ENCODE data around the gene PUDP. TPM values are rescaled to one million over a fixed set of nuclear protein-coding genes. Genes with fewer than 3 reads are reported as not detected.

Gene PUDP
- total RNA-seq, 2 donors from 2014 or later, result 19.4 to 37.2 TPM

GRCh38 chrX:7067256-7067655 lies 80.7 kb downstream of the PUDP start:
- no peak overlapping the region for H3K4me3 ChIP-seq (ENCODE audit: low read length)
- Mint-ChIP-seq H3K27ac (no peak overlapping the region), H3K36me3 (ENCODE audit: low read depth) (peaks cover 32% of the 10 kb centered on the region), H3K4me1 (peaks cover 17% of the 10 kb centered on the region), H3K4me3 (no peak overlapping the region), H3K9me3 (peaks cover 16% of the 10 kb centered on the region), H3K27me3 (ENCODE audit: insufficient read depth) (no peaks in the 10 kb centered on the region)
- H3K27ac ChIP-seq (ENCODE audit: low read depth, low read length), result no peak overlapping the region
- H3K36me3 ChIP-seq (ENCODE audit: control insufficient read depth, insufficient read depth, low read length), result no peaks in the 10 kb centered on the region
- no peaks in the 10 kb centered on the region for H3K9me3 ChIP-seq (ENCODE audit: control insufficient read depth, low read length)
- no peak overlapping the region for H3K9ac ChIP-seq (ENCODE audit: extremely low read depth, low read length, poor library complexity, severe bottlenecking)
- H3K4me1 ChIP-seq (ENCODE audit: control insufficient read depth, insufficient read depth, low read length), result no peaks in the 10 kb centered on the region
- H3K27me3 ChIP-seq (ENCODE audit: control insufficient read depth, insufficient read depth, low read length, poor library complexity, severe bottlenecking), result no peaks in the 10 kb centered on the region
- TF ChIP-seq CTCF (conservative IDR thresholded peaks at IDR 0.05), result no peak
- no peak for DNase-seq
- WGBS, 2 experiments (ENCODE audit: insufficient coverage in 1 of 2, insufficient read length in 1 of 2), result 92 to 100% methylated on average over 1 to 7 of the region's 7 CpGs

GRCh38 chrX:7065473-7065872 lies 82.5 kb downstream of the PUDP start:
- H3K36me3 ChIP-seq (ENCODE audit: control insufficient read depth, insufficient read depth, low read length), result no peaks in the 10 kb centered on the region
- H3K27me3 ChIP-seq (ENCODE audit: control insufficient read depth, insufficient read depth, low read length, poor library complexity, severe bottlenecking), result no peaks in the 10 kb centered on the region
- Mint-ChIP-seq H3K4me3 (no peak overlapping the region), H3K27me3 (ENCODE audit: insufficient read depth) (no peaks in the 10 kb centered on the region), H3K9me3 (peaks cover 16% of the 10 kb centered on the region), H3K36me3 (ENCODE audit: low read depth) (peaks cover 32% of the 10 kb centered on the region), H3K4me1 (peaks cover 17% of the 10 kb centered on the region), H3K27ac (no peak overlapping the region)
- no peak overlapping the region for H3K9ac ChIP-seq (ENCODE audit: extremely low read depth, low read length, poor library complexity, severe bottlenecking)
- no peak for DNase-seq
- no peak overlapping the region for H3K4me3 ChIP-seq (ENCODE audit: low read length)
- H3K4me1 ChIP-seq (ENCODE audit: control insufficient read depth, insufficient read depth, low read length), result no peaks in the 10 kb centered on the region
- no peak for TF ChIP-seq CTCF (conservative IDR thresholded peaks at IDR 0.05)
- 94 to 100% methylated on average over 1 to 8 of the region's 8 CpGs for WGBS, 2 experiments (ENCODE audit: insufficient coverage in 1 of 2, insufficient read length in 1 of 2)
- H3K27ac ChIP-seq (ENCODE audit: low read depth, low read length), result no peak overlapping the region
- H3K9me3 ChIP-seq (ENCODE audit: control insufficient read depth, low read length), result no peaks in the 10 kb centered on the region

GRCh38 chrX:7062903-7063302 lies 85.0 kb downstream of the PUDP start:
- 100% methylated on average over 1 of the region's 1 CpG; no CpG with 5 or more reads in 1 of the 2 experiments for WGBS, 2 experiments (ENCODE audit: insufficient coverage in 1 of 2, insufficient read length in 1 of 2)
- no peak for TF ChIP-seq CTCF (conservative IDR thresholded peaks at IDR 0.05)
- no peaks in the 10 kb centered on the region for H3K27me3 Mint-ChIP-seq (ENCODE audit: insufficient read depth)

More at GRCh38 chrX:7062903-7063302, 85.0 kb downstream of the PUDP start:
- Mint-ChIP-seq H3K9me3 (peaks cover 16% of the 10 kb centered on the region), H3K27ac (no peak overlapping the region), H3K4me1 (no peaks in the 10 kb centered on the region), H3K4me3 (no peak overlapping the region), H3K36me3 (ENCODE audit: low read depth) (peaks cover 33% of the 10 kb centered on the region)
- Histone ChIP-seq H3K9me3 (ENCODE audit: control insufficient read depth, low read length) (no peaks in the 10 kb centered on the region), H3K27me3 (ENCODE audit: control insufficient read depth, insufficient read depth, low read length, poor library complexity, severe bottlenecking) (no peaks in the 10 kb centered on the region), H3K4me1 (ENCODE audit: control insufficient read depth, insufficient read depth, low read length) (no peaks in the 10 kb centered on the region), H3K4me3 (ENCODE audit: low read length) (no peak overlapping the region), H3K9ac (ENCODE audit: extremely low read depth, low read length, poor library complexity, severe bottlenecking) (no peak overlapping the region), H3K27ac (ENCODE audit: low read depth, low read length) (no peak overlapping the region), H3K36me3 (ENCODE audit: control insufficient read depth, insufficient read depth, low read length) (no peaks in the 10 kb centered on the region)
- no peak for DNase-seq
